IPS-NIHi7 (cell line): ENCODE data around the gene FBXW2.
"Not testable (repeated sequence)": the region's sequence is repeated elsewhere in the genome, so short reads cannot be mapped to it uniquely, and the experiment has no call there.

Experiments
- DNase-seq: peaks from one replicate; pipeline ENCODE4 v3.0.0; 2012; ENCODE audit warnings: mixed read lengths; ENCODE audit errors: extremely low spot score

FBXW2 gene

GRCh38 chr9:120792898-120793765 lies at the start of gene FBXW2:
Gene FBXW2 (minus strand): TSS chr9:120793416. CDS start chr9:120788258, 5,158 bp downstream.
- DNase-seq, result peak; percentile 98

DNA sequence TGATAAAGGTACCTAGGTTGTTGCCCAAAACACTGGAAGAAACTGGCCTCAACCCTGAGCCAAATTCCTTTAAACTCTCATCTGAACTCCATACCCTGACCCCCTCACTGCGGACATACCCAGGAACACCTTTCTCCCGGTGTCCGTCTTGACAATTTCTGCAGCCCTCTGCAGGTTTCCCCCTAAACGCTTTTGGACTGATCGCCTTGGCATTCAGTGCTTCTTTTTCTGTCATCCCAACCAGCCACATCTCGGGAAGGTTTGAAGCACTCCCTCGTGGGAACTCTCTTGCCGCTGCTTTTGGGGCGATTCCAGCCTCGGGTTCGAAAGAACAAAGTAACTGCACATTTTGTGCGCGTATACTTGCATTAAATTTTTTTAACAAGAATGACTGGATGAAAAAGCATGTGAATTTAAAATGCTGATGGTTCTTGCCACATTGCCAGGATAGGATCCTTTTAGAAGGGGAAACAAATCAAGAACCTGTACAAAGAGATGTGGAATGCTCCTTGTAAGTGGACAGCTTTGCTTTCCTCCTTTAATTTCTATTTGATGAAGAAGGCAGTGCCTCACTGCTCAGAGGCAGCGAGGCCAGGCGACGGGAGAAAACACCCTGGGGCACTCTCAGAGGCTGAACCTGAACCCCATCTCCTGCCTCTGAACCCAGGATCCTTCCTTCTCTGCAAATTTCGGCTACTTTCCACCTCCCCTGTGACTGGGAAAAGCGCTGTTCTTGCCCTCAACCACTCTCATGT lies 48.9 kb upstream of the FBXW2 start:
- DNase-seq, result no peak

DNA sequence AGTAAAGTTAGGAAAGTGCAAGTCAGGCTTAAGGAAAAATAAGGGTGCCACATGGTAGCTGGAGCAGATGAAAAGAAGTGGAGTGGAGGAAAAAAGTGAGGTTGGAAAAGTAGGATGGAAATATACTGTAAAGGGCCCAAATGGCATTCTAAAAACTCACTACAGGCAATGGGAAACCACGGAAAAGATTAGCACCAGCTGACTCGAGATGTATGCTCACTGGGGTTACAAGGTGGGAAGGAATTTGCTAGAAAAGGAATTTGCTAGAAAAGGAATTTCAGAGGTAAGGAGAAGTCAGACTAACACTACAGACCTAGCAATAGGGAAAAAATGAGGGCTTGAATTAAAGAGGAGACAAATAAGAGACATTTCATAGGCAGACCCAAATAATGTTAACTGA lies 45.9 kb upstream of the FBXW2 start:
- DNase-seq, result no peak

DNA sequence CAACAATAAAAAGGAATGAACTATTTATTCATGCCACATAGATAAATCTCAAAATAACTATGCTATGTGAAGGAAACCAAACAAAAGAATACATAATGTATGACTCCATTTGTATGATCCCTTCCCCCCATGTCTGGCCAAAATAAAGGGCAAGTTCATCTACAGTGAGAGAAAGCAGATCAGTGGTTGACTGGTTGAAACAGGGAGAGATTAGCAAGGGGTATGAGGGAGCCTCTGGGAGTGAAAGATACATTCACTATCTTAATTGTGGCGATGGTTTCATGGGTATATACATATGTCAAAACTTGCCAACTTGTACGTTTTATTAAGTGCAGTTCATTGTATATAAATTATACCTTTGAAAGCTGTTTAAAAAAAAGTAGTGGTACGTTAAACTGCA lies 44.7 kb upstream of the FBXW2 start:
- DNase-seq, result no peak

DNA sequence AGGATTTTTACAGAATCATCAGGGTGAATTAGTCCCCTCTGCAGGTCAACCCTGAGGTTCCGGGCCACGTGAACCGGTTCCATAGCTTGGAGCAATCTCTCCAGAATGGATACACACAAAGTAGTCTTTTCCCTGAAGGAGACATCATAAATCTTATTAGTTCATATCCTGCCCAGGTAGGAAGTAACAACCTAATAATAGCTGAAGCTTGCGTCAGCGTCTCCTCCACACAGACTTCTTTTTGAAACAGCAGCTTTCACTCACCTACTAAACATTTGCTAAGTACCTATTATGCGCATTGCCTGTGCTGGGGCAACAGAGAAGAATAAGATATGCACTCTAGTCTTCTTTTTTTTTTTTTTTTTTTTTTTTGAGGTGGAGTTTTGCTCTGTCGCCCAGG lies 40.1 kb upstream of the FBXW2 start:
- no peak for DNase-seq

- DNase-seq, result no peak
Measured at GRCh38 chr9:120832807-120833206, 39.6 kb upstream of the FBXW2 start.

- DNase-seq, result no peak
Measured at GRCh38 chr9:120830865-120831264, 37.6 kb upstream of the FBXW2 start.

DNA sequence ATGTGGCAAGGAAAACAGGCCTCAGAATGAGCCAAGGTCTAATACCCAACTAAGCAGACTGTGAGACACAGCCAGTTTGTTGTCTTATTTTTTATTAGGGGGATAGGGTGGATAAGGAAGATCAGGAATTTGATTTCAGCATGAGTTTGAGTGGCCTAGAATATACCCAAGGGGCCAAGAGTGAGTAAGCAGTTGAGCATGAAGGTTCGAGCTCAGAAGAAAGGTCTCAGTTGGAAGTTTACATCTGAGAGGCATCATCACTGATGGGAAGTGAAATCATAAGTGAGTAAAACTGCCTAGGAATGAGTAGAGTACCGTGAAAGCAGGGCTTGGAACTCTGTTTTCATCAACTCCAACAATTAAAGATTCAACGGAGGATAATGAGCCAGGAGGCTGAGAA lies 36.9 kb upstream of the FBXW2 start:
- no peak for DNase-seq

GRCh38 chr9:120829650-120830049 lies 36.4 kb upstream of the FBXW2 start:
- DNase-seq, result no peak

DNA sequence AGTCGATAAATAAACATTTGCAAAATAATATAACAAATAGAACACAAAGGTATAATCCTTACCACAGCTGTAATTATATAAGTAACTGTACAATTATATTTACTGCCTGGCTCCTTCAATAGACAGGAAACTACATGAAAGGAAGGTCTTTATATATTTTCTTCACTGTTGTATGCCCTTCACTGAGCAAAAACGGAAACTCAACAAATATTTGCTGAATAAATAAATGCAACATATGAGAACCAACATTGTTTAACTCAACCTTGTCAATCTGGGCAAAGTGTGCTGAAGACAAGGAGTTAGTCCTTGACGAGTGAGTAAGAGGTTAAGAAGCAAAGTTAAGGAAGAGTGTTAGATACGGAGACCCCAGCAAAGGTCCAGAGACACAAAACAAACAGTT lies 26.9 kb upstream of the FBXW2 start:
- DNase-seq, result no peak

DNA sequence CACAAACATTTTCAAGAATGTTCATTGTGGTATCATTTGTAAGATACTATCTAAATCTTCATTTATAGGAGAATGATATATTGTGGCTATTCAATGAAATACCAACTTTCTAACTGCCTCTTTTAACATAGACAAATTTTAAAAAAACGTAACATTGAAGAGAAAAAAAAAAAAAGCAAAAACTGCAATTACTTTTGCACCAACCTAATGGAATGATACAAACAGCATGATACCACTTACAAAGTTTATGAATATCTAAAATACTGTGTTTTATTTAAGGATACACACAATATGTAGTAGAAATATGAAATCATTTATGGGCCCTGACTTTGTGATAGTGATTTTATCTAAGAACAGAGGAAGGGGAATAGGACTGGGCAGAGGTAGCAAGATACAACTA lies 25.4 kb upstream of the FBXW2 start:
- DNase-seq, result no peak

DNA sequence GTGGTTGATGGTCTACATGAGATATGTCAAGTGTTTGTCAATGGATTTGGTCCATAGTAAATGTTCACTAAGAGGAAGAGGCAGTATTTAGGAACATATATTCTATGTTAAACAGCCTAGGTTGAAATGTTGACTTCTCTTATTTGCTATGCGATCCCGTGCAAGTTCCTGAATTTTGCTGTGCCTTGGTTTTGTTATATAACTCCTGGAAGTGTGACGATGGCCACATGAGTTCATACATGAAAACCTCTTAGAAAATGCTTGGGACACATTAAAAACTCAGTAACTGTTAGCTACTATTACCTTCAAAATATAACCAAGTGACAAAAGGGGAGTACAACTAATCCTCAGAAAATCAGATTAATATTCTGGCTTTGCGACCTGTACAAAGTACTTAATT lies 21.9 kb upstream of the FBXW2 start:
- no peak for DNase-seq

- DNase-seq, result no peak
Measured at GRCh38 chr9:120808931-120809330, 15.7 kb upstream of the FBXW2 start.

- DNase-seq, result no peak
Measured at GRCh38 chr9:120807607-120808379, 14.6 kb upstream of the FBXW2 start.

GRCh38 chr9:120804784-120805363 lies 11.7 kb upstream of the FBXW2 start:
- not testable (repeated sequence) for DNase-seq

GRCh38 chr9:120801441-120801840 lies 8.2 kb upstream of the FBXW2 start:
- no peak for DNase-seq

- DNase-seq, result no peak
Measured at GRCh38 chr9:120791161-120791560, 2.1 kb downstream of the FBXW2 start.

DNA sequence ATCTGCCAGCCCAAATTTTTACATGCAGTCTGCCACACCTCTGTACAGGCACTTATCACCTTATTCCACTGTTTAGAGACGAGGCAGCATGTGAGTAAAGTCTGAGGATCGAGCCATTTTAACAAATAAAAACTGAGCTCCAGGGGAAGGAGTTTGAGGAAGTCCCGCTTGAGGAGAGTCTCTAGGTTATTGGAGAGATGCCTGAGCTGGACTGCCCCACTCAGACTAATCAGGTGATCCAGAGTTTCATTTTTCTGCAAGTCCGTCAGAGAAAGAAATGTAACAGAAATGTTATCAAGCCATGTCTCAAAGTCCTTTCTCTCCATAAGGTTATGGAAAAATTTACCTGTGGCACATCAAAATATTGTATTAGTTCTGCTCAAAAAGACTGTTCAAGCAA lies 5.3 kb downstream of the FBXW2 start:
- no peak for DNase-seq

- no peak for DNase-seq
Measured at GRCh38 chr9:120783602-120784047, 9.6 kb downstream of the FBXW2 start.

DNA sequence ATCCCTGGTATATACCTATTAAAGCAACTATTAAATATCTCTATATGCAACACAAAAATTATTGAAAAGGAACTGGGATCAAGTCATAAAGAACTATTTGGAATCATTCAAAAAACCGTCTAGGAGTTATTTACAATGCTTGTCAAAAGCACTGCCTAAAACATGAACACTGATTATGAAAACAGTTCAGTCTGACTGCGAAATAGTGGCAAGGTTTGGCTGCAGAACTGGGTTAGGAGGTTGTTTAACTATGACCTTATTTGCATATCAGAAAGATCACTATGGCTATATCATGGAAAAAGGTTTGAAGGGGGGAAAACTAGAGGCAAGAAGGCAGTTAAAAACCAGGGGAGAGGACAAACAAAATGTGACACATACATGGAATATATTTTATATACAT lies 12.0 kb downstream of the FBXW2 start:
- no peak for DNase-seq

DNA sequence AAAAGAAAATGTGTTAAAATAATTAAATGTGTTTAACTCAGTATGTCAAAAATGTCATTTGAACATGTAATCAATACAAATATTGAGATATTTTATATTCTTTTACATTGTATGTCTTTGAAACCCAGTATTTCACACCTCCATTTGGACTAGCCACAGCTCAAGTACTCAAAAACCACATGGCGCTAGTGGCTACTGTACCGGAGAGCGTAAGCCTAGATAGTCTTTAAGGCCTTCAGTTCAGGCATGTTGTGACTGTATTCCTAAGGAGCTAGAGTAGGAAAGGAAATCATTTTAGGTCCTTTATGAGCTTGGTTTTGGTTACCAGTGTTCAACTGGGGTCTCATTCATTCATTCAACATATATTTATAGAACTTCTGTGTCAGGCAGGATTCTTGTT lies 12.8 kb downstream of the FBXW2 start:
- no peak for DNase-seq

DNA sequence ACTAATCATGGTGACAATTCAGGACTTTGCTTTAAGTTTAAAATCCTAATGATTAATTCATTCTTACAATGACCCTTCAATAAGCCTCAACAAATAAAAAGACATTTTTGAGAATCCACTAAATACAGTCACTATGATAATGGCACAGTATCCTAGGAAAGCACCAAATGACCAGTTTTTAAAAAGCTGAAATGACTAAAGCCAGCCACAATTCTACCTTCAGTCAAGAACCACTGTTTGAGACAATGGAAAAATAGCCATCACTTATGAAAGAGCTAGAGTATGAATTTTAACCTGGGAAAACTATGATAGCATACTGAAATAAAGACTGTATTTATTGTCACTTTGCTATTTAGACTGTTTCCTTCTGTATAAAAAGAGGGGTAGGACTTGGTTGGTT lies 14.0 kb downstream of the FBXW2 start:
- DNase-seq, result no peak
